ENCODE data around the gene DNLZ.

GRCh38 chr9:136389396-136389795 lies 25.9 kb upstream of the DNLZ start:
- no peak; the same call in 1 of the 2 replicates for TF ChIP-seq POLR2AphosphoS5 (IDR thresholded peaks at IDR 0.05; ENCODE audit: low read depth, low read length)
- TF ChIP-seq TAF1 (IDR thresholded peaks at IDR 0.05; ENCODE audit: borderline replicate concordance, low read depth, low read length) = no peak
- no peak for TF ChIP-seq POLR2A (IDR thresholded peaks at IDR 0.05; ENCODE audit: low read depth, low read length)

Data from GM12892 (cell line).